HCT116 (cell line): ENCODE data around the gene SLC13A4. TPM values are rescaled to one million over a fixed set of nuclear protein-coding genes. Genes with fewer than 3 reads are reported as not detected.

Experiments
- ATAC-seq: fragments of 200-7000 bp; cut with Tn5 transposase; 2 replicates; pipeline ENCODE4 v1.9.1; 2020; ENCODE audit warnings: mild to moderate bottlenecking, moderate library complexity
- BruUV-seq: library from RNA; stranded (reverse); fragments of 400-500 nt; replicated peaks from 2 replicates; lab custom pipeline; 2021; lab: Mats Ljungman, UMichigan
- CTCF ChIA-PET: fragments of 300-600 bp; sonication (Branson Sonifier 250); formaldehyde crosslinking; loops from one replicate; lab custom pipeline; 2021; ENCODE audit warnings: antibody characterized with exemption; lab: Charles Lee
- POLR2A ChIA-PET: fragments of 300-600, 350-600 bp; sonication (Branson Sonifier 250); formaldehyde crosslinking; loops from one replicate; lab custom pipeline; 2021; ENCODE audit warnings: antibody characterized with exemption; lab: Charles Lee
- RAD21 ChIA-PET, 2 experiments: fragments of 300-600 bp; sonication (Branson Sonifier 250); formaldehyde crosslinking; loops; one replicate each; lab custom pipeline; 2023; ENCODE audit warnings: low total read pairs in 2 of 2; ENCODE audit not compliant: uncharacterized antibody in 2 of 2, unreplicated experiment in 2 of 2, low non-redundant PET in 1 of 2; lab: Charles Lee
- DNase-seq: peaks from one replicate; pipeline ENCODE4 v3.0.0-alpha.2; 2010; ENCODE audit warnings: low read depth, low spot score
- H2AFZ ChIP-seq: fragments of 200-600 bp; shearing (Covaris generic), sonication (generic); 2 replicates; pipeline ENCODE4 v1.6.1; 2017; ENCODE audit warnings: low read depth, mixed run types, mixed read lengths, antibody characterized with exemption, low read length; ENCODE audit not compliant: poor library complexity, severe bottlenecking
- H3K27ac ChIP-seq: 2 replicates; pipeline ENCODE4 v1.5.1; 2012; ENCODE audit warnings: low read depth, low read length
- H3K27me3 ChIP-seq: fragments of 200-600 bp; sonication (generic); 2 replicates; pipeline ENCODE4 v1.6.1; 2016; ENCODE audit warnings: mixed run types, low read length, mixed read lengths; ENCODE audit not compliant: insufficient read depth
- H3K36me3 ChIP-seq, 2 experiments: fragments of 200-500 bp in 1 of 2; fragments of 200-600 bp in 1 of 2; sonication (Bioruptor generic) in 1 of 2; sonication (generic) in 1 of 2; 2 replicates each; pipeline versions ENCODE4 v1.5.1 to v1.6.1; 2014 to 2016; ENCODE audit warnings: low read length in 2 of 2, inconsistent platforms in 1 of 2, mixed read lengths in 1 of 2, mixed run types in 1 of 2; ENCODE audit not compliant: insufficient read depth in 2 of 2, control insufficient read depth in 1 of 2
- H3K4me1 ChIP-seq, 2 experiments: fragments of 200-600 bp in 1 of 2; sonication (generic) in 1 of 2; 2 replicates each; pipeline versions ENCODE4 v1.5.1 to v1.6.1; 2012 to 2017; ENCODE audit warnings: low read length in 2 of 2, inconsistent platforms in 1 of 2, mild to moderate bottlenecking in 1 of 2, mixed read lengths in 1 of 2, mixed run types in 1 of 2, moderate library complexity in 1 of 2; ENCODE audit not compliant: insufficient read depth in 2 of 2, control insufficient read depth in 1 of 2
- H3K4me2 ChIP-seq: fragments of 200-600 bp; sonication (generic); 2 replicates; pipeline ENCODE4 v1.6.1; 2017; ENCODE audit warnings: mixed run types, low read length, mixed read lengths
- H3K4me3 ChIP-seq, 2 experiments: fragments of 200-600 bp in 1 of 2; sonication (generic) in 1 of 2; replicated peaks in 1 of 2; 2 replicates each; pipeline ENCODE4 v1.5.1; 2011 to 2016; ENCODE audit warnings: low read length in 2 of 2, control low read depth in 1 of 2, low read depth in 1 of 2, mild to moderate bottlenecking in 1 of 2, mixed read lengths in 1 of 2, mixed run types in 1 of 2
- H3K79me2 ChIP-seq: fragments of 200-600 bp; sonication (generic); 2 replicates; pipeline ENCODE4 v1.6.1; 2017; ENCODE audit warnings: mild to moderate bottlenecking, mixed run types, low read length, moderate library complexity, mixed read lengths; ENCODE audit not compliant: insufficient read depth
- H3K9ac ChIP-seq: fragments of 200-600 bp; sonication (generic); 2 replicates; pipeline ENCODE4 v1.6.1; 2016; ENCODE audit warnings: low read length, mixed read lengths
- H3K9me2 ChIP-seq: fragments of 200-600 bp; sonication (generic), shearing (Covaris generic); 2 replicates; pipeline ENCODE4 v1.6.1; 2017; ENCODE audit warnings: mixed run types, mild to moderate bottlenecking, moderate library complexity; ENCODE audit not compliant: insufficient read depth
- H3K9me3 ChIP-seq, 2 experiments: fragments of 200-500 bp in 1 of 2; fragments of 200-600 bp in 1 of 2; sonication (Bioruptor generic) in 1 of 2; sonication (generic) in 1 of 2; 2 replicates each; pipeline ENCODE4 v1.6.1; 2014 to 2017; ENCODE audit warnings: low read length in 2 of 2, mixed read lengths in 2 of 2, inconsistent platforms in 1 of 2, low read depth in 1 of 2, mild to moderate bottlenecking in 1 of 2, mixed run types in 1 of 2, moderate library complexity in 1 of 2; ENCODE audit not compliant: control insufficient read depth in 1 of 2, insufficient read depth in 1 of 2
- H4K20me1 ChIP-seq: fragments of 200-600 bp; sonication (generic), shearing (Covaris generic); 2 replicates; pipeline ENCODE4 v1.6.1; 2017; ENCODE audit warnings: mixed run types, mild to moderate bottlenecking, moderate library complexity; ENCODE audit not compliant: insufficient read depth
- CBX3 ChIP-seq: IDR thresholded peaks from 2 replicates; pipeline ENCODE4 v1.6.1; 2012; ENCODE audit warnings: low read depth
- CEBPB ChIP-seq: IDR thresholded peaks from 2 replicates; pipeline ENCODE4 v1.6.1; 2012; ENCODE audit warnings: low read depth
- ELF1 ChIP-seq: IDR thresholded peaks from 2 replicates; pipeline ENCODE4 v1.6.1; 2012; ENCODE audit warnings: low read depth, borderline replicate concordance
- RAD21 ChIP-seq: IDR thresholded peaks from 2 replicates; pipeline ENCODE4 v1.6.1; 2012; ENCODE audit warnings: low read depth, mild to moderate bottlenecking
- TCF7L2 ChIP-seq: IDR thresholded peaks from 2 replicates; pipeline ENCODE4 v1.7.0; 2011; ENCODE audit warnings: borderline replicate concordance, inconsistent platforms; ENCODE audit not compliant: insufficient read depth, insufficient read length; ENCODE audit errors: extremely low read depth
- ZFX ChIP-seq: fragments of 450-650 bp; IDR thresholded peaks from 2 replicates; pipeline ENCODE4 v1.6.1; 2017
- intact Hi-C: fragments of 100-400 bp; cut with micrococcal nuclease; formaldehyde crosslinking; loops from 2 replicates; pipeline ENCODE4 v1.10.0; 2022
- total RNA-seq: library from RNA; stranded (reverse); gene quantifications from one replicate; pipeline ENCODE4 v1.2.1, GENCODE V29; 2021; ENCODE audit not compliant: unreplicated experiment
- TF ChIP-seq, protein P1 (sequence below): IDR thresholded peaks from 2 replicates; pipeline ENCODE4 v1.6.1; 2011; ENCODE audit warnings: mild to moderate bottlenecking, low read length, moderate library complexity; ENCODE audit not compliant: insufficient replicate concordance; ENCODE audit errors: extremely low read depth
- TF ChIP-seq, protein P2 (sequence below): IDR thresholded peaks from 2 replicates; pipeline ENCODE4 v1.6.1; 2012

Gene SLC13A4
- total RNA-seq, 1 experiment from 2014 or later, result 0.30 TPM

GRCh38 chr7:135661311-135662122, 66.5 kb downstream of the SLC13A4 start:
- intact Hi-C loops, result loop anchor here (2.0 kb wide), 2 partner anchors 83 to 315 kb away; partner anchors contain the start of gene MTPN
- DNase-seq, result no peak
- RAD21 ChIA-PET, result no interaction called here

GRCh38 chr7:135659159-135659846, 68.7 kb downstream of the SLC13A4 start:
- no peaks in the 10 kb centered on the region for H3K9me3 ChIP-seq
- no peak for TF ChIP-seq ELF1
- TF ChIP-seq CEBPB, result no peak
- TF ChIP-seq, protein P1, sequence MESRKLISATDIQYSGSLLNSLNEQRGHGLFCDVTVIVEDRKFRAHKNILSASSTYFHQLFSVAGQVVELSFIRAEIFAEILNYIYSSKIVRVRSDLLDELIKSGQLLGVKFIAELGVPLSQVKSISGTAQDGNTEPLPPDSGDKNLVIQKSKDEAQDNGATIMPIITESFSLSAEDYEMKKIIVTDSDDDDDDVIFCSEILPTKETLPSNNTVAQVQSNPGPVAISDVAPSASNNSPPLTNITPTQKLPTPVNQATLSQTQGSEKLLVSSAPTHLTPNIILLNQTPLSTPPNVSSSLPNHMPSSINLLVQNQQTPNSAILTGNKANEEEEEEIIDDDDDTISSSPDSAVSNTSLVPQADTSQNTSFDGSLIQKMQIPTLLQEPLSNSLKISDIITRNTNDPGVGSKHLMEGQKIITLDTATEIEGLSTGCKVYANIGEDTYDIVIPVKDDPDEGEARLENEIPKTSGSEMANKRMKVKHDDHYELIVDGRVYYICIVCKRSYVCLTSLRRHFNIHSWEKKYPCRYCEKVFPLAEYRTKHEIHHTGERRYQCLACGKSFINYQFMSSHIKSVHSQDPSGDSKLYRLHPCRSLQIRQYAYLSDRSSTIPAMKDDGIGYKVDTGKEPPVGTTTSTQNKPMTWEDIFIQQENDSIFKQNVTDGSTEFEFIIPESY, result no peak
- TF ChIP-seq RAD21, result no peak
- TF ChIP-seq, protein P2, sequence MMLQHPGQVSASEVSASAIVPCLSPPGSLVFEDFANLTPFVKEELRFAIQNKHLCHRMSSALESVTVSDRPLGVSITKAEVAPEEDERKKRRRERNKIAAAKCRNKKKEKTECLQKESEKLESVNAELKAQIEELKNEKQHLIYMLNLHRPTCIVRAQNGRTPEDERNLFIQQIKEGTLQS, result no peak
- no peak for TF ChIP-seq CBX3
- no peak for TF ChIP-seq TCF7L2
- TF ChIP-seq, all 23 proteins: peak for 0
- Histone ChIP-seq H3K9me2 (no peaks in the 10 kb centered on the region), H3K27ac (no peak overlapping the region), H3K79me2 (peaks cover 19% of the 10 kb centered on the region), H3K36me3 (no peaks in the 10 kb centered on the region), H3K9ac (no peak overlapping the region), H4K20me1 (no peaks in the 10 kb centered on the region), H3K4me2 (no peak overlapping the region), H2AFZ (no peak overlapping the region), H3K4me3 (no peak overlapping the region), H3K4me1 (peaks cover 3 to 21% of the 10 kb centered on the region in 2 experiments; a peak in 1 of 4 replicates), H3K27me3 (no peaks in the 10 kb centered on the region)
- no TSS peak for BruUV-seq
- DNase-seq, result no peak
- ChIA-PET RAD21 (no interaction called here), CTCF (no interaction called here), POLR2A (no interaction called here)
- ATAC-seq, result no peak
- intact Hi-C loops, result no loop called here

More at GRCh38 chr7:135661311-135662122, 66.5 kb downstream of the SLC13A4 start:
- Histone ChIP-seq H3K4me3 (peak overlapping the region; percentile 90 to 95), H3K4me2 (peak overlapping the region; percentile 89), H3K36me3 (no peaks in the 10 kb centered on the region), H3K4me1 (peaks cover 3 to 22% of the 10 kb centered on the region in 2 experiments; a peak in 1 of 4 replicates), H3K9me2 (no peaks in the 10 kb centered on the region), H3K79me2 (peaks cover 41% of the 10 kb centered on the region), H4K20me1 (no peaks in the 10 kb centered on the region), H3K27me3 (no peaks in the 10 kb centered on the region), H3K9me3 (no peaks in the 10 kb centered on the region), H3K27ac (peak overlapping the region; percentile 71), H3K9ac (peak overlapping the region; percentile 99), H2AFZ (no peak overlapping the region)
- TF ChIP-seq CEBPB, result peak; percentile 76; the same call in 1 of the 2 replicates
- no peak for TF ChIP-seq ZFX
- CTCF ChIA-PET, result interaction anchor here (0.9 to 3.4 kb wide), 3 partner anchors 11 to 213 kb away, joined by 3 to 12 read pairs (median 4); no protein-coding TSS in a partner anchor
- POLR2A ChIA-PET, result interaction anchor here (0.9 to 1.6 kb wide), 4 partner anchors 9 to 53 kb away, joined by 3 to 9 read pairs (median 4); no protein-coding TSS in a partner anchor
- peak; percentile 54 for ATAC-seq
- BruUV-seq, result TSS peak; percentile 94
